Stimulated activated CD8-positive, alpha-beta memory T cell treated with anti-CD3 and anti-CD28 coated beads, Interleukin-7, amount 100 ng/mL, for 24 hours (primary cell): ENCODE results near the gene MED29.
A peak's percentile ranks its signal among the peaks of the same experiment; 100 is the strongest.

Source experiments
- DNase-seq: peaks from one replicate; pipeline ENCODE4 v3.0.0-alpha.2; 2020; ENCODE audit warnings: low read depth

MED29 gene

GRCh38 chr19:39398297-39398864 lies 7.2 kb downstream of the MED29 start:
- no peak for DNase-seq

- no peak for DNase-seq
Observed at GRCh38 chr19:39399668-39400050, 8.5 kb downstream of the MED29 start.

GRCh38 chr19:39400061-39400460 lies 8.9 kb downstream of the MED29 start:
- DNase-seq, result no peak

GRCh38 chr19:39401070-39401548 lies 9.9 kb downstream of the MED29 start:
- DNase-seq, result no peak

- peak; percentile 66 for DNase-seq
Observed at GRCh38 chr19:39401549-39402345, 10.6 kb downstream of the MED29 start.

- DNase-seq, result peak; percentile 67
Observed at GRCh38 chr19:39402346-39403300, 11.4 kb downstream of the MED29 start.

GRCh38 chr19:39403331-39404312 lies 12.4 kb downstream of the MED29 start:
- peak; percentile 91 for DNase-seq

- no peak for DNase-seq
Observed at GRCh38 chr19:39405261-39405957, 14.2 kb downstream of the MED29 start.

- DNase-seq, result peak; percentile 75
Observed at GRCh38 chr19:39405958-39406655, 14.9 kb downstream of the MED29 start.

GRCh38 chr19:39406656-39407409 lies 15.7 kb downstream of the MED29 start, which contains the start of gene ZFP36:
Gene ZFP36 (plus strand): TSS chr19:39406847. CDS start chr19:39406905, 58 bp downstream.
- peak; percentile 72 for DNase-seq

GRCh38 chr19:39407410-39407659 lies 16.2 kb downstream of the MED29 start:
- DNase-seq, result no peak

GRCh38 chr19:39407660-39408391 lies 16.6 kb downstream of the MED29 start:
- DNase-seq, result no peak

- DNase-seq, result no peak
Observed at GRCh38 chr19:39408392-39409207, 17.4 kb downstream of the MED29 start.

GRCh38 chr19:39409208-39410016 lies 18.2 kb downstream of the MED29 start:
- DNase-seq, result peak; percentile 51

GRCh38 chr19:39410017-39410830 lies 19.0 kb downstream of the MED29 start:
- DNase-seq, result no peak

- no peak for DNase-seq
Observed at GRCh38 chr19:39410831-39411080, 19.6 kb downstream of the MED29 start.
